T1000 (cell line): Measurements from ENCODE around the gene SHC3.
"Not testable (repeated sequence)": the region's sequence is repeated elsewhere in the genome, so short reads cannot be mapped to it uniquely, and the experiment has no call there.

Experiments used
- DNase-seq: peaks from one replicate; lab custom pipeline; 2025; ENCODE audit warnings: mixed read lengths; lab: John Stamatoyannopoulos, UW

The SHC3 gene

DNA sequence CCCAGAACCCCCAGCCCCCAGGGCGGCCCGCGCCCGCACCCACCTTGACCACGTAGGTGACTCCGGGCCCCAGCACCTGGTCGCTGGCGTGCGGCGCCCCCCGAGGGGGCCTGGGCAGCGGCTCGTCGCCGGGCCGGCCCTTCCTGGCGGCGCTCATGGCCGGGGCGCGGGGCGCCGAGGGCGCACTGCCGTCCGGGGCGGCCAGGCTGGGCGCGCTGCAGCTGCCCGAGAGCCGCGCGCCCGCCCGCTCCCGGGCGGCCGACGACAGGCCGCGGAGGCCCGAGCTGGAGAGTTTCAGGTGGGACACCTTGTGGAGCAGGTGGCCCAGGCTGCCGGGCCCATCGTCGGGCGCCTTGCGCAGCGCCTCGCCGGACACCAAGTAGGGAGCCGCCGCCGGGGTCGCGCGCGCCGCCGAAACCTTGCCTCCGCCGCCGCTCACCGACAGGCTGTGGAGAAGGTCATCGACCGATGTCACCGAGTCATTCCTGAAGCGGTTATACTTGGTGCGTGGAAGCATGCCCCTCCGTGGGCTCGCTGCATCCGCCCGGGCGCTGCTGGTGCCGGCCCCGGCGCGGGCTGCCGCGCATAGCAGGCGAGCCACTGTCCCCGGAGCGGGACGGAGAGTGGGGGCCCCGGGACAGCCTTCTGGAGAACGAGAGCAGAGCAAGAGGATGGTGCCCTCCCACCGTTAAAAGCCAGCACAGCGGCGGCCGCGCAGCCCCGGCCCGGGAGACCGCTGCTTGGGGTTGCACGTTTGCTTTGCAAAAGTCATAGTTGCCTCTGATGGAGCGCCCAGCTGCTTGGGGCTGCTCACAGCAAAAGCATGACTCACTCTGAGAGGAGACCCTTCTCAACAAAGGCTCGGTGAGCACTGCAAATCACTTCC lies at the start of gene SHC3:
TSS of gene SHC3 (minus strand) at position 875 of the 886 bp plus-strand sequence. CDS start at position 517, 358 bp downstream.
- no peak for DNase-seq

GRCh38 chr9:89225991-89226471 lies 47.4 kb upstream of the SHC3 start:
- no peak for DNase-seq

- DNase-seq = no peak
These were observed 47.0 kb upstream of the SHC3 start for GRCh38 chr9:89225587-89225986.

- DNase-seq = no peak
These were observed 46.4 kb upstream of the SHC3 start for GRCh38 chr9:89225036-89225435.

DNA sequence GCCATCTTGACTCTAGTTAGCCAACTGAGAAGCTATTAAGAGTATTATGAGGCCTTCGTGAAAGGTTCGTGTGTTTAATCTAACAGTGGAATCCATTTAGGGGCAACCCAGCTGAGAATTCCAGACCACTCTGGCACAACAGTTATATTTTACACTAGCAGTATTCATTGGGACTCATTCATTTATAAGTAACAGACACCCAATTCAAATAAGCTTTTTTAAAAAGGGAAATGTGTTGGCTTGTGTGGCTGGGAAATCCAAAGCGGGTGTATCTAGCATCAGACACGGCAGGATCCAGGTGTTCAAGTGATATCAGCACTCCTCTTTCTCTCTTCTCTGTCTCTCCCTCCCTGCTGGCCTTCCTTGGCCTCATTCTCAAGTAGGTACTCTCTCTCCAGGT lies 46.0 kb upstream of the SHC3 start:
- DNase-seq = no peak

- DNase-seq = no peak
These were observed 44.9 kb upstream of the SHC3 start for GRCh38 chr9:89223396-89223977.

GRCh38 chr9:89219637-89220036 lies 41.0 kb upstream of the SHC3 start:
- no peak for DNase-seq

DNA sequence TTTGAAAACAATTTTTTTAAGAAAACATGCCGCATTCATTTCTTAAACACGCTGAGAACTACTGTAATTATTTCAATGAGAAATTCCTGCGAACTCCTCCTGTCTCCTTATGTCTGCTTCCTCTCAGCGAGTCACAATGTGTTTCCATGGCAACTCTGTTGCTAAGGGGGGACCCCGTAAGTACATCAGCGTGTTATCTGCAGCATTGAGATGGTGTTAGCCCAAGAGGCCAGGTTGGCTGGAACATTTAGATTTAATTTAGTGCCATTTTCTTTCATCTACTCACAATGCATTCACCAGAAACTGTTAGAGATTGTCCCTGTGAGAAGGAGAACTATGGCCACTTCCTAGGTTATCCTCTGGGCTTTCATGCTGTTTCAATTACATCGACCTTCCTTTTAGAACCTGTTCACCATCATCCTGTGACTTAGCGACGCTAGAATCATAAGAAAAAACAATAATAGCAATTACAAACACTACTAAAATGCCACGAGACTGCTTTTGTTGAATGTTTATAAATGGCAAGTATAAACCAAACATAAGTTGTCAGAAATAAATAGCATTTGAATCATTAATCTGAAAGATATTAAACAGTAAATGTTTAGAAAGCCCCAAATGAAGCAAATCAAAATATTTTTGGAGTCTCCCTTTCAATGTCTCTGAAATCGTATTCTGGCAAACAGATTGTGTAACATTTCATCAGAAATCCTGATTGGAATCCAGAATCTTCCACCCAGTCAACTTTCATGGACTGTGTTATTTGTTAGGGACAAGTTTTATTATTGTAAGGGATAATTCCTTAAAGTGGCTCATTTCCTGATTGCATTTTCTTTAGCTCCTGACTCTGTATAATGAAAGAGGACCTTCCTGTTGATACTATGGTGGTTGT lies 39.7 kb upstream of the SHC3 start:
- DNase-seq = no peak

GRCh38 chr9:89215342-89215741 lies 36.7 kb upstream of the SHC3 start:
- no peak for DNase-seq

GRCh38 chr9:89213396-89213880 lies 34.8 kb upstream of the SHC3 start:
- no peak for DNase-seq

DNA sequence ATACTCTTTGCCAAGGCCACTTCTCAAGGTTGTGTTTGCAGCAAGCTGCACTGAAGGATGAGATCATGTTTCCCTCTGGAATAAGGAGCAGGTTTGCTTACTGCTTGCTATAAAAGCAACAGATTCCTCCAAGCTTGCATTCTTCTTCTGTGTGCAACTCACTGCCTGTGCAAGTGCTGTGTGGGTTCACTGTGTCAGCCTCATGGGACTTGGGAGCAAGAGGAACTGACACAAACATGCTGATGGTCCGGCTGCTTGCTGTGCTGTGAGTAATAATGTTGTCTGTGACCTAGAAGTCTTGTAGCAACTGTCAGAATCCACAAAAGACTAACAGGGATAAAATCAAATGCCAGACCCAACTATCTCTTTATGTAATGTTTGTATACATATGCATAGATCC lies 33.6 kb upstream of the SHC3 start:
- DNase-seq = no peak

- DNase-seq = not testable (repeated sequence)
These were observed 30.7 kb upstream of the SHC3 start for GRCh38 chr9:89209311-89209710.

DNA sequence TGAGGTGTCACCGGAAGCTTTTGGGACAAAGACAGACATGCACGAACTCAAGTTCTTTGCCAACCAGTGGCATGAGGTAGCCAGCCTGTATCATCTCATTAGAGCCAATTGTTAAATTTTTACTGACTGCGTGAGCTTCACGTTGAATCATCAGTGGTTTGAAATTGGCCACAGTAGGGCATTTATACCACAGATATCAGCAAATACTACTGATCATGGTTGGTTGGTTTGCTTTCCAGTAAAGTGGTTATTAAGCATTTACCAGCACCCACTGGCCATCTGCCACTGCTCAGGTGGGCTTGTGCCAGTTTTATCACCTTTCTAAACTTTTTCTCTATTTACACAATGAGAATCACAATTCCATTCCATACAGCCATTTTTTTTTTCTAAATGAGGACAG lies 28.4 kb upstream of the SHC3 start:
- no peak for DNase-seq

DNA sequence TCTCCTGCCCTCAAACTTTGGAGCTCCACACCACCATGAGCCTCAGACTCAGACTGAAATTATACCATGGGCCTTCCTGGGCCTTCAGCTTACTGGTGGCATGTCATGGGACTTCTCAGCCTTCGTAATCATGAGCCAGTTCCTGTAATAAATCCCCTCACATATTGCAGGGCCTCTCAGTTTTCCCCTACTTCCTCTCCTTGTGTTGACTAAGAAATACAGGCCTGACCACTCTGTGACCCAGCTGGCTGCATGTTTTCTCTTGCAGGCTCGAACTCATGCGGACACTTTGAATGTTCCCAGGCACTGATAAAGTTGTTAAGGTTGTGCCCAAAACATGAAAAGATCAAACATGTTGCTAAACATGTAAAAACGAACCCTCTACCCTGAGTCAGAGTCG lies 26.2 kb upstream of the SHC3 start:
- DNase-seq = no peak

- DNase-seq = no peak
These were observed 16.6 kb upstream of the SHC3 start for GRCh38 chr9:89195131-89195797.

GRCh38 chr9:89194421-89195130 lies 16.0 kb upstream of the SHC3 start:
- no peak for DNase-seq

DNA sequence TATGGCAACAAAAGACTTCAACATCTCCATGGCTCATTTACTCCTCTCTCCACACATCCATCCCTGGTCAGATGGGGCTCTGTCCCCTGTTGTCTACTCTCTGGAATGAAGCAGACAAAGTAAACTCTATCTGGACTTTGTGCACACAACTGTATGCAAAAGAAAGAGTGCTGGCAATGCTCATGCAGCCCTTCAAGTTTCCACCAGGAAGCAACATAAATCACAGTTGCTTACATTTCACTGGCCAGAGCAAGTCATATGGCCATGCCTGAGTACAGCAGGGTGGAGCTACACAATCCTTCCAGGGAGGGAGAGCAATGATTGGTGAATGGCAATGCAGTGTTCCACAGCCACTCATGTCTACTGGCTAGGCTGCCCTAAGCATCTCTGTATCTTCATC lies 12.4 kb upstream of the SHC3 start:
- no peak for DNase-seq

GRCh38 chr9:89189215-89189614 lies 10.6 kb upstream of the SHC3 start:
- DNase-seq = no peak

DNA sequence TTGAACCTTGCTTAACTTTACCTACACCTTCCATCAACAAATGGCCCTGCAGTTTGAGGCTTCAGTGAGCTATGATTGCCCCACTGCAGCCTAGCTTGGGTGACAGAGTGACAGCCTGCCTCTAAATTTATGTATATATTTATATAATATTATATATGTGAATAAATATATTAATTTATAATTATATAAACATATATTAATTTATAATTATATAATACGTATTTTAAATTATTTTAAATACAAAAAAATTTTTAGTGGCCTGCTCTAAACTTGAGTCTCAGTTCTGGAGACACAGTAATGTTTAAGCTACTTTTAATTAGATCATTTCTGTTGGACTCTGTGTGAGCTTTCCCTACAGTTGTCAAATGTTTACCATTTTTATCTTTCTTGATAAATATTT lies 9.3 kb upstream of the SHC3 start:
- no peak for DNase-seq

- no peak for DNase-seq
These were observed 8.9 kb upstream of the SHC3 start for GRCh38 chr9:89187541-89187940.

DNA sequence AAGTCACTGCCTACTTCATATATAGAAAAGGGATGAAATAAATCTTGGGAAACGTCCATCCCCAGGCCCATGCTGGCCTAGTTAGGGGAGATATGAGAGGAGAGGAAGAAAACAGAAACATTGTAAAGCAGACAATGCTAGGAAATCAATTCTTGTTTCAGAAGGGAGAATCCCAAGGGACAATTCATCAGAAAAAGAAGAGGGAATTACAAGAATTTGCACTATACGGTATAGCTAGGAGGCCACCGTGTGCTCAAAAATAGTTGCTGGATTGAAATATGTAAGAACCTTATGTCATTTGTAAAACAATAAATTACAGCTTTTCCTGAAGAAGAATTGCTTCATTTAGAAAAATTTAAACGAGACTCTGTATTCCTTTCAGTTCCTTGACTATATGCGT lies 8.3 kb upstream of the SHC3 start:
- DNase-seq = no peak
